Loucy (cell line): ENCODE measurements around the gene KRTAP3-2.

Experiments used
- EZH2phosphoT487 ChIP-seq: fragments of 200-600 bp; IDR thresholded peaks from 2 replicates; pipeline ENCODE4 v1.6.1; 2018; ENCODE audit warnings: antibody characterized with exemption, mild to moderate bottlenecking, moderate library complexity, borderline replicate concordance
- TF ChIP-seq, protein P1 (sequence below): fragments of 200-600 bp; sonication (generic); conservative IDR thresholded peaks from 2 replicates; pipeline ENCODE4 v1.5.1; 2014; ENCODE audit warnings: mild to moderate bottlenecking, antibody characterized with exemption, low read length

DNA sequence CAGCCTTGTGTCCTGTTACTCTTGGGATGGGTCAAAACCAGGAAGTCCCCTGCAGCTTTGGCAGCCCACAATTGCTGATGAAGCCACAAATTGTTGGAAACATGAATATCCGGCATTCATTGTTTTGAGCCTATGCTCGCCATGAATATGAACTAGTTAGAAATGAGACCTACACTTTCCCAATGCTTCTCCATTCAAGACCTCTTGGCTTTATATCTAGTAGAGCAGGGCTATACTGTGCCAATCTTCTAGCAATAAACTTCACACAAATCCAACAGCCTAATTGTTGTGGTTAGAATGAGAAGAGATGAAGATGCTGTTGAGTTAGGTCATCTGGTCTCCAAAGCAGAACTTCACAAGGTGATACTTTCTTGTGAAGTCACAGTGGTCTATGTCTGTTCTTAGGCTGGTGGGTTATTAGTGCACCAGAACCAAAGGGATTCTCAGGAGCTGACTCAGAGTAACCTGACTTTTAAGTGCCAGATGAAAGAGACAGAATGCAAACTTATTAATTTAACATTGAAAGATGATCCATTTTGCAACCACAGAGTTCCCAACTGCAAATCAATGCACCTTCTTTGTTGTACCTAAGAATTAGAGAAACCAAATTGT lies 48.6 kb downstream of the KRTAP3-2 start:
- TF ChIP-seq, protein P1, sequence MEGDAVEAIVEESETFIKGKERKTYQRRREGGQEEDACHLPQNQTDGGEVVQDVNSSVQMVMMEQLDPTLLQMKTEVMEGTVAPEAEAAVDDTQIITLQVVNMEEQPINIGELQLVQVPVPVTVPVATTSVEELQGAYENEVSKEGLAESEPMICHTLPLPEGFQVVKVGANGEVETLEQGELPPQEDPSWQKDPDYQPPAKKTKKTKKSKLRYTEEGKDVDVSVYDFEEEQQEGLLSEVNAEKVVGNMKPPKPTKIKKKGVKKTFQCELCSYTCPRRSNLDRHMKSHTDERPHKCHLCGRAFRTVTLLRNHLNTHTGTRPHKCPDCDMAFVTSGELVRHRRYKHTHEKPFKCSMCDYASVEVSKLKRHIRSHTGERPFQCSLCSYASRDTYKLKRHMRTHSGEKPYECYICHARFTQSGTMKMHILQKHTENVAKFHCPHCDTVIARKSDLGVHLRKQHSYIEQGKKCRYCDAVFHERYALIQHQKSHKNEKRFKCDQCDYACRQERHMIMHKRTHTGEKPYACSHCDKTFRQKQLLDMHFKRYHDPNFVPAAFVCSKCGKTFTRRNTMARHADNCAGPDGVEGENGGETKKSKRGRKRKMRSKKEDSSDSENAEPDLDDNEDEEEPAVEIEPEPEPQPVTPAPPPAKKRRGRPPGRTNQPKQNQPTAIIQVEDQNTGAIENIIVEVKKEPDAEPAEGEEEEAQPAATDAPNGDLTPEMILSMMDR: no peak
- TF ChIP-seq EZH2phosphoT487: no peak
